K562 (cell line): ENCODE results near the gene MIXL1. TPM values are rescaled to one million over a fixed set of nuclear protein-coding genes. Genes with fewer than 3 reads are reported as not detected.

Experiments used
- ATAC-seq: fragments of 200-7000 bp; cut with Tn5 transposase; 3 replicates; pipeline ENCODE4 v1.9.1; 2020; ENCODE audit warnings: moderate library complexity
- BruUV-seq: library from RNA; stranded (reverse); fragments of 400-500 nt; replicated peaks from 2 replicates; lab custom pipeline; 2021; lab: Mats Ljungman, UMichigan
- CTCF ChIA-PET: fragments of 300-600 bp; formaldehyde crosslinking; extraction: SDS; loops from one replicate; lab custom pipeline; 2021; ENCODE audit warnings: low intra/inter-chr PET ratio; lab: Yijun Ruan, JAX
- POLR2A ChIA-PET: fragments of 300-600, 350-650 bp; sonication (Branson Sonifier 250); formaldehyde crosslinking; extraction: SDS; loops from one replicate; lab custom pipeline; 2021; ENCODE audit warnings: antibody characterized with exemption, inconsistent platforms; lab: Yijun Ruan, JAX
- DNase-seq, 4 experiments: peaks; one replicate each; pipeline versions ENCODE4 v3.0.0 to v3.0.0-alpha.2; 2011 to 2018; ENCODE audit warnings: low spot score in 3 of 4, mixed read lengths in 3 of 4; ENCODE audit errors: extremely low read depth in 1 of 4
- FAIRE-seq: peaks from 2 replicates; lab custom pipeline; 2011; peaks lifted over from hg19 to GRCh38; lab: Jason Lieb, UNC
- H2AFZ ChIP-seq: 2 replicates; pipeline ENCODE4 v1.6.0; 2011; ENCODE audit warnings: low read depth, low read length, control low read depth, inconsistent platforms
- H3K27ac ChIP-seq: fragments of 200-600 bp; 3 replicates; pipeline ENCODE4 v1.8.0; 2011; ENCODE audit warnings: low read depth, mild to moderate bottlenecking, control low read depth, inconsistent platforms, low read length, moderate library complexity, mixed read lengths; ENCODE audit errors: extremely low read depth
- H3K27me3 ChIP-seq, 2 experiments: fragments of 300-600 bp in 1 of 2; 2 replicates in 1 of 2; 3 replicates in 1 of 2; pipeline versions ENCODE4 v1.6.0 to v1.8.0; 2011; ENCODE audit warnings: inconsistent platforms in 2 of 2, low read length in 2 of 2, mild to moderate bottlenecking in 1 of 2, mixed read lengths in 1 of 2, moderate library complexity in 1 of 2; ENCODE audit not compliant: control insufficient read depth in 2 of 2, insufficient read depth in 2 of 2
- H3K36me3 ChIP-seq: fragments of 300-600 bp; 3 replicates; pipeline ENCODE4 v1.8.0; 2011; ENCODE audit warnings: mild to moderate bottlenecking, low read length, inconsistent platforms; ENCODE audit not compliant: control insufficient read depth, insufficient read depth
- H3K4me1 ChIP-seq, 2 experiments: fragments of 200-600 bp in 1 of 2; replicated peaks in 1 of 2; 2 replicates in 1 of 2; 3 replicates in 1 of 2; pipeline versions ENCODE4 v1.5.1 to v1.8.0; 2011; ENCODE audit warnings: inconsistent platforms in 2 of 2, low read length in 2 of 2, mild to moderate bottlenecking in 1 of 2, mixed read lengths in 1 of 2, moderate library complexity in 1 of 2; ENCODE audit not compliant: control insufficient read depth in 2 of 2, insufficient read depth in 2 of 2
- H3K4me2 ChIP-seq: 2 replicates; pipeline ENCODE4 v1.6.1; 2011; ENCODE audit warnings: low read length, control low read depth, inconsistent platforms, mixed read lengths; ENCODE audit not compliant: insufficient read depth
- H3K4me3 ChIP-seq: fragments of 200-600 bp; sonication (generic), shearing (Covaris generic); 2 replicates; pipeline ENCODE4 v1.5.1; 2016; ENCODE audit warnings: control low read depth, inconsistent platforms
- H3K79me2 ChIP-seq: fragments of 200-600 bp; 3 replicates; pipeline ENCODE4 v1.8.0; 2011; ENCODE audit warnings: low read length, inconsistent platforms; ENCODE audit not compliant: control insufficient read depth, insufficient read depth
- H3K9ac ChIP-seq, 2 experiments: 2 replicates each; pipeline versions ENCODE4 v1.6.0 to v1.6.1; 2011; ENCODE audit warnings: low read depth in 2 of 2, low read length in 2 of 2, control low read depth in 1 of 2, inconsistent platforms in 1 of 2, mild to moderate bottlenecking in 1 of 2, mixed read lengths in 1 of 2; ENCODE audit not compliant: insufficient read depth in 1 of 2
- H3K9me1 ChIP-seq: one replicate; pipeline ENCODE4 v1.6.0; 2011; ENCODE audit warnings: inconsistent platforms, mild to moderate bottlenecking, low read length, moderate library complexity; ENCODE audit not compliant: control insufficient read depth, insufficient read depth
- H3K9me3 ChIP-seq: replicated peaks from 2 replicates; pipeline ENCODE4 v1.5.1; 2011; ENCODE audit warnings: low read depth, low read length, inconsistent platforms; ENCODE audit not compliant: control insufficient read depth, insufficient read depth
- H4K20me1 ChIP-seq: replicated peaks from 2 replicates; pipeline ENCODE4 v1.6.1; 2011; ENCODE audit warnings: low read length, inconsistent platforms, mixed read lengths; ENCODE audit not compliant: control insufficient read depth, insufficient read depth
- ATF1 ChIP-seq, 2 experiments: fragments of 450-650 bp in 1 of 2; IDR thresholded peaks; 2 replicates each; pipeline ENCODE4 v1.6.1; 2016; ENCODE audit warnings: missing compliant biosample characterization in 1 of 2, missing genetic modification characterization in 1 of 2
- CAMTA2 ChIP-seq: fragments of 250-450 bp; sonication (Bioruptor Pico); conservative IDR thresholded peaks from 2 replicates; pipeline ENCODE4 v1.5.1; 2022
- ELF2 ChIP-seq: fragments of 250-450 bp; sonication (Bioruptor Pico); IDR thresholded peaks from 2 replicates; pipeline ENCODE4 v1.5.0; 2021; ENCODE audit warnings: mild to moderate bottlenecking
- GTF2A2 ChIP-seq: IDR thresholded peaks from 2 replicates; pipeline ENCODE4 v1.6.1; 2016; ENCODE audit warnings: mild to moderate bottlenecking, missing genetic modification characterization, missing compliant biosample characterization
- MECOM ChIP-seq: fragments of 250-450 bp; sonication (Bioruptor Pico); IDR thresholded peaks from 2 replicates; pipeline ENCODE4 v1.8.0; 2022; ENCODE audit warnings: inconsistent platforms
- SAFB2 ChIP-seq: fragments of 200-400 bp; formaldehyde crosslinking; IDR thresholded peaks from 2 replicates; pipeline ENCODE4 v1.6.1; 2018; ENCODE audit warnings: borderline replicate concordance, low read length, low read depth, moderate library complexity; ENCODE audit not compliant: severe bottlenecking
- STAT5A ChIP-seq: IDR thresholded peaks from 2 replicates; pipeline ENCODE4 v1.6.1; 2012; ENCODE audit warnings: low read length, inconsistent platforms, borderline replicate concordance
- ZNF274 ChIP-seq: IDR thresholded peaks from 2 replicates; pipeline ENCODE4 v1.6.1; 2011; ENCODE audit warnings: low read depth, mild to moderate bottlenecking, low read length, moderate library complexity, borderline replicate concordance
- ZNF431 ChIP-seq: sonication (generic); formaldehyde crosslinking; IDR thresholded peaks from 2 replicates; pipeline ENCODE4 v1.8.0; 2022; ENCODE audit warnings: mild to moderate bottlenecking, missing genetic modification reagents
- whole genome bisulfite sequencing: fragments of 100-300 bp; shearing (Covaris generic); methylation state at CpG from one replicate; pipeline ENCODE4 v1.1.6; 2016; ENCODE audit warnings: low coverage, mixed read lengths; ENCODE audit not compliant: insufficient coverage; ENCODE audit errors: missing lambda C conversion rate; 5-methylcytosine and 5-hydroxymethylcytosine counted together
- in situ Hi-C: fragments of 300-500 bp; cut with MboI; formaldehyde crosslinking; loops from 4 replicates; pipeline ENCODE4 v1.15.0; 2018; ENCODE audit warnings: inconsistent platforms, mixed read lengths
- intact Hi-C: fragments of 100-400 bp; cut with micrococcal nuclease; formaldehyde crosslinking; loops from 2 replicates; pipeline ENCODE4 v1.14.2; 2022
- polyA plus RNA-seq, 8 experiments: library from polyadenylated mRNA; depleted of rRNA in 4 of 8; stranded (reverse) in 5 of 8; unstranded in 3 of 8; fragments of >200 nt; fragmentation: Nextera tagmentation in 2 of 8; fragmentation: Illumina TruSeq in 1 of 8; extraction: Ambion mirVana in 2 of 8; extraction: Trizol in 1 of 8; gene quantifications; 2 replicates each; pipeline versions ENCODE4 v1.2.1 to v1.2.3, GENCODE V29; 2011 to 2014; ENCODE audit warnings: inconsistent platforms in 1 of 8, missing spikeins in 1 of 8
- total RNA-seq, 7 experiments: library from RNA; depleted of rRNA in 6 of 7; stranded (reverse); fragments of >200 nt in 6 of 7; fragmentation: Illumina TruSeq in 2 of 7; extraction: Trizol in 2 of 7; gene quantifications; 2 replicates each; pipeline versions ENCODE4 v1.2.1 to v1.2.3, GENCODE V29; 2011 to 2021; ENCODE audit warnings: low replicate concordance in 1 of 7
- TF ChIP-seq, protein P1 (sequence below): fragments of 250-450 bp; sonication (Bioruptor Pico); IDR thresholded peaks from 2 replicates; pipeline ENCODE4 v1.4.0; 2020; ENCODE audit warnings: borderline replicate concordance
- TF ChIP-seq, protein P2 (sequence below): sonication (generic); formaldehyde crosslinking; IDR thresholded peaks from 2 replicates; pipeline ENCODE4 v1.8.0; 2022; ENCODE audit warnings: mild to moderate bottlenecking, low read depth, missing genetic modification reagents
- TF ChIP-seq, protein P3 (sequence below): fragments of 450-650 bp; IDR thresholded peaks from one replicate; pipeline ENCODE4 v1.6.1; 2018; ENCODE audit warnings: mild to moderate bottlenecking, moderate library complexity; ENCODE audit not compliant: partially characterized antibody
- TF ChIP-seq, protein P4 (sequence below): sonication (generic); IDR thresholded peaks from 2 replicates; pipeline ENCODE4 v1.6.1; 2016

The MIXL1 gene
- total and polyA plus RNA-seq, 9 of the 15 experiments (the other 6 are each of a cell fraction or from before 2014, with no cell fraction given) = not detected

DNA sequence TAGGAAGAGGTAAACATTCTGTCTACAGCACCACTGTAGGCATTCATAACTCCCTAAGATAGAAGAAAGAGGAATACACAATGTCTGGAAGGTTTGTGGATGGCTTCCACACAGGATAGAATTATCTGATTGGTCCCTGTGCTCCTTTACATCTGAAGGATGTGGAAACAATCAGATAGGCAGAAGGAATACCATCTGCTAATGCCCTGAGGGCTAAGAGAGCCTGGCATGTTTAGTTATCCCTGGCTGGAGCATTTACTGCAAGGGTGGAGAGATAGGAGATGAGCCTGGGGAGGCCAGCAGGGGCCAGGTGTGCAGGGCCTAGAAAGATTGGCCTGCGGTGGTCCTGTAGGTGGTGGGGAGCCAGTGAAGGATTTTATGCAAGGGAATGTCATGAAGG is 28.3 kb upstream of the MIXL1 start:
- Histone ChIP-seq H2AFZ (no peak overlapping the region), H3K4me2 (no peak overlapping the region), H4K20me1 (no peaks in the 10 kb centered on the region; the same call in 1 of the 2 replicates), H3K79me2 (no peaks in the 10 kb centered on the region), H3K27ac (no peak overlapping the region), H3K9me1 (no peaks in the 10 kb centered on the region), H3K36me3 (no peaks in the 10 kb centered on the region), H3K9me3 (no peaks in the 10 kb centered on the region), H3K27me3 (no peaks in the 10 kb centered on the region; a peak in 1 of 5 replicates), H3K4me1 (peaks cover 3 to 6% of the 10 kb centered on the region in 2 experiments; a peak in 2 of 5 replicates), H3K9ac (no peak overlapping the region), H3K4me3 (no peak overlapping the region)
- FAIRE-seq = no peak
- POLR2A ChIA-PET = interaction anchor here (0.5 to 1.3 kb wide), 6 partner anchors 10 to 480 kb away, joined by 3 to 5 read pairs (median 3); no protein-coding TSS in a partner anchor
- TF ChIP-seq ZNF274 (no peak), ZNF431 (CRISPR knock-in tag) (no peak), CAMTA2 (no peak), ELF2 (CRISPR knock-in tag) (no peak), SAFB2 (no peak), ATF1 (CRISPR knock-in tag; IDR thresholded peaks at IDR 0.05) (no peak), ATF1 (tag; IDR thresholded peaks at IDR 0.05) (no peak), GTF2A2 (tag) (no peak), STAT5A (no peak), MECOM (CRISPR knock-in tag) (no peak)
- TF ChIP-seq, protein P1, sequence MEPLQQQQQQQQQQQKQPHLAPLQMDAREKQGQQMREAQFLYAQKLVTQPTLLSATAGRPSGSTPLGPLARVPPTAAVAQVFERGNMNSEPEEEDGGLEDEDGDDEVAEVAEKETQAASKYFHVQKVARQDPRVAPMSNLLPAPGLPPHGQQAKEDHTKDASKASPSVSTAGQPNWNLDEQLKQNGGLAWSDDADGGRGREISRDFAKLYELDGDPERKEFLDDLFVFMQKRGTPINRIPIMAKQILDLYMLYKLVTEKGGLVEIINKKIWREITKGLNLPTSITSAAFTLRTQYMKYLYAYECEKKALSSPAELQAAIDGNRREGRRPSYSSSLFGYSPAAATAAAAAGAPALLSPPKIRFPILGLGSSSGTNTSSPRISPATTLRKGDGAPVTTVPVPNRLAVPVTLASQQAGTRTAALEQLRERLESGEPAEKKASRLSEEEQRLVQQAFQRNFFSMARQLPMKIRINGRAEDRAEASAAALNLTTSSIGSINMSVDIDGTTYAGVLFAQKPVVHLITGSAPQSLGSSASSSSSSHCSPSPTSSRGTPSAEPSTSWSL (CRISPR knock-in tag) = no peak
- TF ChIP-seq, protein P2, sequence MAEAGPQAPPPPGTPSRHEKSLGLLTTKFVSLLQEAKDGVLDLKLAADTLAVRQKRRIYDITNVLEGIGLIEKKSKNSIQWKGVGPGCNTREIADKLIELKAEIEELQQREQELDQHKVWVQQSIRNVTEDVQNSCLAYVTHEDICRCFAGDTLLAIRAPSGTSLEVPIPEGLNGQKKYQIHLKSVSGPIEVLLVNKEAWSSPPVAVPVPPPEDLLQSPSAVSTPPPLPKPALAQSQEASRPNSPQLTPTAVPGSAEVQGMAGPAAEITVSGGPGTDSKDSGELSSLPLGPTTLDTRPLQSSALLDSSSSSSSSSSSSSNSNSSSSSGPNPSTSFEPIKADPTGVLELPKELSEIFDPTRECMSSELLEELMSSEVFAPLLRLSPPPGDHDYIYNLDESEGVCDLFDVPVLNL = no peak
- TF ChIP-seq, protein P3, sequence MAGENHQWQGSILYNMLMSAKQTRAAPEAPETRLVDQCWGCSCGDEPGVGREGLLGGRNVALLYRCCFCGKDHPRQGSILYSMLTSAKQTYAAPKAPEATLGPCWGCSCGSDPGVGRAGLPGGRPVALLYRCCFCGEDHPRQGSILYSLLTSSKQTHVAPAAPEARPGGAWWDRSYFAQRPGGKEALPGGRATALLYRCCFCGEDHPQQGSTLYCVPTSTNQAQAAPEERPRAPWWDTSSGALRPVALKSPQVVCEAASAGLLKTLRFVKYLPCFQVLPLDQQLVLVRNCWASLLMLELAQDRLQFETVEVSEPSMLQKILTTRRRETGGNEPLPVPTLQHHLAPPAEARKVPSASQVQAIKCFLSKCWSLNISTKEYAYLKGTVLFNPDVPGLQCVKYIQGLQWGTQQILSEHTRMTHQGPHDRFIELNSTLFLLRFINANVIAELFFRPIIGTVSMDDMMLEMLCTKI = no peak
- TF ChIP-seq, protein P4, sequence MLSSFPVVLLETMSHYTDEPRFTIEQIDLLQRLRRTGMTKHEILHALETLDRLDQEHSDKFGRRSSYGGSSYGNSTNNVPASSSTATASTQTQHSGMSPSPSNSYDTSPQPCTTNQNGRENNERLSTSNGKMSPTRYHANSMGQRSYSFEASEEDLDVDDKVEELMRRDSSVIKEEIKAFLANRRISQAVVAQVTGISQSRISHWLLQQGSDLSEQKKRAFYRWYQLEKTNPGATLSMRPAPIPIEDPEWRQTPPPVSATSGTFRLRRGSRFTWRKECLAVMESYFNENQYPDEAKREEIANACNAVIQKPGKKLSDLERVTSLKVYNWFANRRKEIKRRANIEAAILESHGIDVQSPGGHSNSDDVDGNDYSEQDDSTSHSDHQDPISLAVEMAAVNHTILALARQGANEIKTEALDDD = no peak
- in situ Hi-C loops (loop anchor here (10.0 kb wide), 1 partner anchor 720 kb away; no protein-coding TSS in a partner anchor), intact Hi-C loops (loop anchor here (5.0 kb wide), 2 partner anchors 133 to 218 kb away; partner anchors contain the start of gene H3-3A)
- no peak for DNase-seq
- no TSS peak for BruUV-seq
- CTCF ChIA-PET = interaction anchor here (0.7 kb wide), 1 partner anchor 167 kb away, joined by 6 read pairs; no protein-coding TSS in a partner anchor
- ATAC-seq = no peak
- WGBS = 25% methylated on average over 1 of the region's 1 CpG
